SJSA1 (cell line): ENCODE measurements around the gene CSMD2. TPM values are rescaled to one million over a fixed set of nuclear protein-coding genes. Genes with fewer than 3 reads are reported as not detected.

Experiments
- DNase-seq, 2 experiments: peaks; one replicate each; pipeline ENCODE4 v3.0.0-alpha.2; 2015 to 2020; ENCODE audit warnings: low spot score in 2 of 2, low read depth in 1 of 2
- H3K27ac ChIP-seq: fragments of 250-450 bp; sonication (Bioruptor Pico); 2 replicates; pipeline ENCODE4 v1.5.1; 2020; ENCODE audit warnings: mild to moderate bottlenecking, moderate library complexity
- H3K27me3 ChIP-seq: fragments of 250-450 bp; sonication (Bioruptor Pico); replicated peaks from 2 replicates; pipeline ENCODE4 v1.5.1; 2020; ENCODE audit warnings: mild to moderate bottlenecking, moderate library complexity
- H3K36me3 ChIP-seq: fragments of 250-450 bp; sonication (Bioruptor Pico); 2 replicates; pipeline ENCODE4 v1.5.1; 2020; ENCODE audit warnings: mild to moderate bottlenecking
- H3K4me1 ChIP-seq: fragments of 250-450 bp; sonication (Bioruptor Pico); replicated peaks from 2 replicates; pipeline ENCODE4 v1.6.1; 2021; ENCODE audit warnings: mild to moderate bottlenecking
- H3K4me3 ChIP-seq: fragments of 250-450 bp; sonication (Bioruptor Pico); 2 replicates; pipeline ENCODE4 v1.5.1; 2020; ENCODE audit warnings: mild to moderate bottlenecking
- H3K9me3 ChIP-seq: fragments of 250-450 bp; sonication (Bioruptor Pico); replicated peaks from 2 replicates; pipeline ENCODE4 v1.5.1; 2020; ENCODE audit warnings: mild to moderate bottlenecking
- total RNA-seq: library from RNA; depleted of rRNA; stranded (reverse); fragments of >200 nt; shearing (Covaris generic); gene quantifications from 2 replicates; pipeline ENCODE4 v1.2.3, GENCODE V29; 2014

Gene CSMD2
- total RNA-seq, 1 experiment from 2014 or later = 0.87 TPM

- no peak for DNase-seq
- Histone ChIP-seq H3K9me3 (no peaks in the 10 kb centered on the region), H3K4me3 (no peak overlapping the region), H3K4me1 (0 out of 2 replicates have a peak, but pooled peaks cover 5% of the 10 kb centered on the region), H3K36me3 (no peaks in the 10 kb centered on the region), H3K27me3 (no peaks in the 10 kb centered on the region), H3K27ac (no peak overlapping the region)
Observed at GRCh38 chr1:34070201-34070836, 94.7 kb downstream of the CSMD2 start.

- no peaks in the 10 kb centered on the region for H3K36me3 ChIP-seq
- DNase-seq = peak in 1 of 2 experiments; percentile 3
- H3K4me1 ChIP-seq = 0 out of 2 replicates have a peak, but pooled peaks cover 5% of the 10 kb centered on the region
- no peak overlapping the region for H3K27ac ChIP-seq
- no peaks in the 10 kb centered on the region for H3K9me3 ChIP-seq
- no peaks in the 10 kb centered on the region for H3K27me3 ChIP-seq
- H3K4me3 ChIP-seq = no peak overlapping the region
Observed at GRCh38 chr1:34066981-34067603, 97.9 kb downstream of the CSMD2 start.

GRCh38 chr1:34066166-34066565, 98.9 kb downstream of the CSMD2 start:
- H3K4me1 ChIP-seq = 0 out of 2 replicates have a peak, but pooled peaks cover 5% of the 10 kb centered on the region
- H3K27me3 ChIP-seq = no peaks in the 10 kb centered on the region
- no peak overlapping the region for H3K4me3 ChIP-seq
- DNase-seq = no peak
- no peaks in the 10 kb centered on the region for H3K36me3 ChIP-seq
- H3K27ac ChIP-seq = no peak overlapping the region
- H3K9me3 ChIP-seq = no peaks in the 10 kb centered on the region

GRCh38 chr1:34065498-34065897, 99.5 kb downstream of the CSMD2 start:
- Histone ChIP-seq H3K4me3 (no peak overlapping the region), H3K27ac (no peak overlapping the region), H3K36me3 (no peaks in the 10 kb centered on the region), H3K4me1 (0 out of 2 replicates have a peak, but pooled peaks cover 5% of the 10 kb centered on the region), H3K27me3 (no peaks in the 10 kb centered on the region), H3K9me3 (no peaks in the 10 kb centered on the region)
- no peak for DNase-seq

- Histone ChIP-seq H3K4me1 (no peaks in the 10 kb centered on the region), H3K4me3 (no peak overlapping the region), H3K27ac (no peak overlapping the region), H3K27me3 (no peaks in the 10 kb centered on the region), H3K36me3 (no peaks in the 10 kb centered on the region), H3K9me3 (no peaks in the 10 kb centered on the region)
- no peak for DNase-seq
Observed at GRCh38 chr1:34060901-34061415, 104.1 kb downstream of the CSMD2 start.

- H3K4me3 ChIP-seq = no peak overlapping the region
- no peak for DNase-seq
- no peaks in the 10 kb centered on the region for H3K36me3 ChIP-seq
- no peaks in the 10 kb centered on the region for H3K4me1 ChIP-seq
- H3K27me3 ChIP-seq = no peaks in the 10 kb centered on the region
- no peak overlapping the region for H3K27ac ChIP-seq
- no peaks in the 10 kb centered on the region for H3K9me3 ChIP-seq
Observed at GRCh38 chr1:34060187-34060730, 104.8 kb downstream of the CSMD2 start.

- no peaks in the 10 kb centered on the region for H3K9me3 ChIP-seq
- H3K4me1 ChIP-seq = no peaks in the 10 kb centered on the region
- no peaks in the 10 kb centered on the region for H3K27me3 ChIP-seq
- H3K4me3 ChIP-seq = no peak overlapping the region
- DNase-seq = no peak
- H3K36me3 ChIP-seq = no peaks in the 10 kb centered on the region
- H3K27ac ChIP-seq = no peak overlapping the region
Observed at GRCh38 chr1:34057347-34058130, 107.5 kb downstream of the CSMD2 start.

- DNase-seq = no peak
- Histone ChIP-seq H3K4me3 (no peak overlapping the region), H3K27me3 (no peaks in the 10 kb centered on the region), H3K36me3 (no peaks in the 10 kb centered on the region), H3K4me1 (no peaks in the 10 kb centered on the region), H3K27ac (no peak overlapping the region), H3K9me3 (no peaks in the 10 kb centered on the region; the same call in 1 of the 2 replicates)
Observed at GRCh38 chr1:34055818-34056217, 109.2 kb downstream of the CSMD2 start.

- Histone ChIP-seq H3K27me3 (no peaks in the 10 kb centered on the region), H3K27ac (no peak overlapping the region), H3K4me3 (no peak overlapping the region), H3K9me3 (peaks cover 6% of the 10 kb centered on the region; the same call in 1 of the 2 replicates), H3K4me1 (no peaks in the 10 kb centered on the region), H3K36me3 (no peaks in the 10 kb centered on the region)
- no peak for DNase-seq
Observed at GRCh38 chr1:34054920-34055319, 110.1 kb downstream of the CSMD2 start.

GRCh38 chr1:34053660-34054059, 111.4 kb downstream of the CSMD2 start:
- Histone ChIP-seq H3K36me3 (no peaks in the 10 kb centered on the region), H3K4me3 (no peak overlapping the region), H3K4me1 (no peaks in the 10 kb centered on the region)

GRCh38 chr1:34052565-34052964, 112.5 kb downstream of the CSMD2 start:
- DNase-seq = no peak
- no peaks in the 10 kb centered on the region for H3K36me3 ChIP-seq
- no peak overlapping the region for H3K27ac ChIP-seq
- H3K4me3 ChIP-seq = no peak overlapping the region
- H3K4me1 ChIP-seq = no peaks in the 10 kb centered on the region
- peaks cover 6% of the 10 kb centered on the region; the same call in 1 of the 2 replicates for H3K9me3 ChIP-seq
- no peaks in the 10 kb centered on the region for H3K27me3 ChIP-seq

More at GRCh38 chr1:34053660-34054059, 111.4 kb downstream of the CSMD2 start:
- Histone ChIP-seq H3K27me3 (no peaks in the 10 kb centered on the region), H3K27ac (no peak overlapping the region), H3K9me3 (peaks cover 6% of the 10 kb centered on the region; the same call in 1 of the 2 replicates)
- no peak for DNase-seq

- no peak overlapping the region for H3K4me3 ChIP-seq
- DNase-seq = no peak
- no peaks in the 10 kb centered on the region for H3K27me3 ChIP-seq
- no peaks in the 10 kb centered on the region for H3K36me3 ChIP-seq
- peaks cover 6% of the 10 kb centered on the region; the same call in 1 of the 2 replicates for H3K9me3 ChIP-seq
- H3K27ac ChIP-seq = no peak overlapping the region
- no peaks in the 10 kb centered on the region for H3K4me1 ChIP-seq
Observed at GRCh38 chr1:34050709-34051485, 114.1 kb downstream of the CSMD2 start.

GRCh38 chr1:34049994-34050393, 115.0 kb downstream of the CSMD2 start:
- H3K27me3 ChIP-seq = no peaks in the 10 kb centered on the region
- DNase-seq = no peak
- no peaks in the 10 kb centered on the region for H3K36me3 ChIP-seq
- H3K27ac ChIP-seq = no peak overlapping the region
- H3K4me3 ChIP-seq = no peak overlapping the region
- H3K9me3 ChIP-seq = peaks cover 6% of the 10 kb centered on the region; the same call in 1 of the 2 replicates
- H3K4me1 ChIP-seq = no peaks in the 10 kb centered on the region
